Measurements from ENCODE around the gene TEKT5. TPM values are rescaled to one million over a fixed set of nuclear protein-coding genes. Genes with fewer than 3 reads are reported as not detected.

The TEKT5 gene
- total RNA-seq, 1 experiment from 2014 or later = not detected

GRCh38 chr16:10608687-10609401 is 85.9 kb downstream of the TEKT5 start:
- Histone ChIP-seq H3F3A (ENCODE audit: insufficient read depth, low read depth) (no peaks in the 10 kb centered on the region; the same call in 1 of the 2 replicates), H2AFZ (no peak overlapping the region), H3K27me3 (ENCODE audit: insufficient read depth, low read depth) (no peaks in the 10 kb centered on the region), H3K4me2 (no peak overlapping the region), H3K36me3 (ENCODE audit: low read depth) (no peaks in the 10 kb centered on the region), H3K4me1 (replicated peaks; ENCODE audit: insufficient read depth) (peaks cover under 1% of the 10 kb centered on the region; the same call in 1 of the 2 replicates), H3K27ac (no peak overlapping the region), H3K9me2 (ENCODE audit: insufficient read depth) (no peaks in the 10 kb centered on the region), H3K79me2 (ENCODE audit: low read depth) (no peaks in the 10 kb centered on the region), H3K9me3 (ENCODE audit: insufficient read depth, low read depth) (no peaks in the 10 kb centered on the region), H4K20me1 (ENCODE audit: insufficient read depth) (no peaks in the 10 kb centered on the region), H3K4me3 (no peak overlapping the region)
- no TSS peak for BruUV-seq (replicated peaks)
- CTCF ChIA-PET = no interaction called here
- TF ChIP-seq EZH2 (IDR thresholded peaks at IDR 0.05; ENCODE audit: low read depth) (no peak), CTCF (conservative IDR thresholded peaks at IDR 0.05) (no peak)
- POLR2A ChIA-PET (ENCODE audit: unreplicated experiment) = interaction anchor here (0.6 kb wide), 2 partner anchors 44 to 710 kb away, joined by 3 to 8 read pairs; no protein-coding TSS in a partner anchor
- DNase-seq = no peak
- intact Hi-C loops (cut with micrococcal nuclease; ENCODE audit: unreplicated experiment) = no loop called here

- Histone ChIP-seq H3K4me1 (replicated peaks; ENCODE audit: insufficient read depth) (no peaks in the 10 kb centered on the region; the same call in 1 of the 2 replicates), H2AFZ (no peak overlapping the region), H3K9me2 (ENCODE audit: insufficient read depth) (no peaks in the 10 kb centered on the region), H4K20me1 (ENCODE audit: insufficient read depth) (no peaks in the 10 kb centered on the region), H3K9me3 (ENCODE audit: insufficient read depth, low read depth) (no peaks in the 10 kb centered on the region), H3F3A (ENCODE audit: insufficient read depth, low read depth) (no peaks in the 10 kb centered on the region; the same call in 1 of the 2 replicates), H3K36me3 (ENCODE audit: low read depth) (no peaks in the 10 kb centered on the region), H3K4me3 (no peak overlapping the region), H3K27me3 (ENCODE audit: insufficient read depth, low read depth) (no peaks in the 10 kb centered on the region), H3K27ac (no peak overlapping the region), H3K4me2 (no peak overlapping the region), H3K79me2 (ENCODE audit: low read depth) (no peaks in the 10 kb centered on the region)
- ChIA-PET CTCF (no interaction called here), POLR2A (ENCODE audit: unreplicated experiment) (no interaction called here)
- TF ChIP-seq EZH2 (IDR thresholded peaks at IDR 0.05; ENCODE audit: low read depth) (no peak), CTCF (conservative IDR thresholded peaks at IDR 0.05) (no peak)
- intact Hi-C loops (cut with micrococcal nuclease; ENCODE audit: unreplicated experiment) = no loop called here
- no peak for DNase-seq
- BruUV-seq (replicated peaks) = no TSS peak
Measured at GRCh38 chr16:10607157-10607556, 87.6 kb downstream of the TEKT5 start.

GRCh38 chr16:10606607-10607006 is 88.1 kb downstream of the TEKT5 start:
- Histone ChIP-seq H3K4me3 (no peak overlapping the region), H3K9me2 (ENCODE audit: insufficient read depth) (no peaks in the 10 kb centered on the region), H3K27ac (no peak overlapping the region), H3K4me1 (replicated peaks; ENCODE audit: insufficient read depth) (no peaks in the 10 kb centered on the region; the same call in 1 of the 2 replicates), H3K79me2 (ENCODE audit: low read depth) (no peaks in the 10 kb centered on the region), H3F3A (ENCODE audit: insufficient read depth, low read depth) (no peaks in the 10 kb centered on the region; the same call in 1 of the 2 replicates), H3K9me3 (ENCODE audit: insufficient read depth, low read depth) (no peaks in the 10 kb centered on the region), H3K4me2 (no peak overlapping the region), H3K27me3 (ENCODE audit: insufficient read depth, low read depth) (no peaks in the 10 kb centered on the region), H4K20me1 (ENCODE audit: insufficient read depth) (no peaks in the 10 kb centered on the region), H2AFZ (no peak overlapping the region), H3K36me3 (ENCODE audit: low read depth) (no peaks in the 10 kb centered on the region)
- ChIA-PET POLR2A (ENCODE audit: unreplicated experiment) (interaction anchor here (0.6 kb wide), 1 partner anchor 726 kb away, joined by 4 read pairs; no protein-coding TSS in a partner anchor), CTCF (no interaction called here)
- intact Hi-C loops (cut with micrococcal nuclease; ENCODE audit: unreplicated experiment) = no loop called here
- no peak for DNase-seq
- TF ChIP-seq EZH2 (IDR thresholded peaks at IDR 0.05; ENCODE audit: low read depth) = no peak
- BruUV-seq (replicated peaks) = no TSS peak

All from PC-9 (cell line).